ENCODE results near the gene PLOD1.
"Not testable (repeated sequence)": the region's sequence is repeated elsewhere in the genome, so short reads cannot be mapped to it uniquely, and the experiment has no call there.

The PLOD1 gene

GRCh38 chr1:11904978-11905377, 29.5 kb upstream of the PLOD1 start:
- H3K4me3 ChIP-seq (ENCODE audit: low read length), result no peak overlapping the region
- TF ChIP-seq CTCF (conservative IDR thresholded peaks at IDR 0.05; ENCODE audit: low read depth, low read length), result no peak
- DNase-seq (ENCODE audit: low read depth), result no peak

GRCh38 chr1:11906870-11907269, 27.6 kb upstream of the PLOD1 start:
- H3K4me3 ChIP-seq (ENCODE audit: low read length), result no peak overlapping the region
- no peak for DNase-seq (ENCODE audit: low read depth)
- TF ChIP-seq CTCF (conservative IDR thresholded peaks at IDR 0.05; ENCODE audit: low read depth, low read length), result no peak

GRCh38 chr1:11907275-11908094, 27.0 kb upstream of the PLOD1 start:
- TF ChIP-seq CTCF (conservative IDR thresholded peaks at IDR 0.05; ENCODE audit: low read depth, low read length), result peak; percentile 92
- no peak overlapping the region for H3K4me3 ChIP-seq (ENCODE audit: low read length)
- peak; percentile 79 for DNase-seq (ENCODE audit: low read depth)

GRCh38 chr1:11908095-11908675, 26.3 kb upstream of the PLOD1 start:
- DNase-seq (ENCODE audit: low read depth), result peak; percentile 92
- peak overlapping the region; percentile 62 for H3K4me3 ChIP-seq (ENCODE audit: low read length)
- TF ChIP-seq CTCF (conservative IDR thresholded peaks at IDR 0.05; ENCODE audit: low read depth, low read length), result no peak

GRCh38 chr1:11910914-11911228, 23.6 kb upstream of the PLOD1 start:
- H3K4me3 ChIP-seq (ENCODE audit: low read length); DNase-seq (ENCODE audit: low read depth): not testable (repeated sequence)

GRCh38 chr1:11912000-11912399, 22.5 kb upstream of the PLOD1 start:
- no peak overlapping the region for H3K4me3 ChIP-seq (ENCODE audit: low read length)
- DNase-seq (ENCODE audit: low read depth), result no peak
- no peak for TF ChIP-seq CTCF (conservative IDR thresholded peaks at IDR 0.05; ENCODE audit: low read depth, low read length)

GRCh38 chr1:11912482-11913216, 21.9 kb upstream of the PLOD1 start:
- not testable (repeated sequence) for H3K4me3 ChIP-seq (ENCODE audit: low read length); DNase-seq (ENCODE audit: low read depth)

GRCh38 chr1:11913291-11913690, 21.2 kb upstream of the PLOD1 start:
- DNase-seq (ENCODE audit: low read depth), result no peak
- TF ChIP-seq CTCF (conservative IDR thresholded peaks at IDR 0.05; ENCODE audit: low read depth, low read length), result no peak
- no peak overlapping the region for H3K4me3 ChIP-seq (ENCODE audit: low read length)

All from retinal pigment epithelial cell (primary cell).